ENCODE measurements around the gene PPP3CA.

DNA sequence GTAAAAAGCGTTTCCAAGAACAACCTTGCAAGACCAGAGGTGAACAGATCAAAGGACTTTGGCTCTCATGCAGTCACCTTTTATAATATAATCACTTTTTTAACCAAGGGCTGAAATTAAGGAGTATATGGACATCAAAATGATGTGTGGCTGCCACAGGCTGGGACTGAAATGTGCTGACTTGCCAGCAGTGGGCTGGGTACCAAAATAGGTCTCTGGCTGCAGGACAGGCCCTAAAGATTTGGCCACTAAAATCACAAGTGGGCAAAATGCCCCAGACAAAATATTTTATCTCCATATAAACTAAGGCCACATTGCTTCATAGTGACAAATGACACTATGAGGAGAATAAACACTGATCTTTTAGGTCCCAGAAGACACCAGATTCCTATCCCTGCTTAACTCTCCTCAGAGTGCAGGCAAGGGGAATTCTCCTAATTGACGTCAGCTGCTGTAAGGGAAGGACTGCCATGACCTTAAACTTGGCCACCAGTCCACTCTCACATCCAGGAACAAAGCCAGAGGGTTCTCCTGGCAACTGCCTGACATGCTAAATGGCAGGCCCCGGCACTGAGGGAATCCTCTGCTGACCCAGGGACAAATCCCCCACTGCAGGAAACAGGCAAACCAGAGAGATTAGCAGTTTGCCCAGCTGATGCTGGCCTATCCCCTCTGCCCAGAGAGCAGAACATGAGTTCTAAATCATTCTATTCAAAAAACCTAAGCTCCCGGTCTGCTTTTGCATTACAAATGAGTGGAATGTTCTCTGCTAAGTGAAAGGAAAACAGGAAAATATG is 155.8 kb downstream of the PPP3CA start:
- TF ChIP-seq CTCF (conservative IDR thresholded peaks at IDR 0.05; ENCODE audit: low read depth, low read length) (no peak), EZH2 (IDR thresholded peaks at IDR 0.05; ENCODE audit: borderline replicate concordance, low read depth, low read length, poor library complexity, severe bottlenecking) (no peak)

All from A673 (cell line).